SJSA1 (cell line): ENCODE measurements around the gene LCE1A. TPM values are rescaled to one million over a fixed set of nuclear protein-coding genes. Genes with fewer than 3 reads are reported as not detected.

Source experiments
- DNase-seq, 2 experiments: peaks; one replicate each; pipeline ENCODE4 v3.0.0-alpha.2; 2015 to 2020; ENCODE audit warnings: low spot score in 2 of 2, low read depth in 1 of 2
- H3K27ac ChIP-seq: fragments of 250-450 bp; sonication (Bioruptor Pico); 2 replicates; pipeline ENCODE4 v1.5.1; 2020; ENCODE audit warnings: mild to moderate bottlenecking, moderate library complexity
- H3K27me3 ChIP-seq: fragments of 250-450 bp; sonication (Bioruptor Pico); replicated peaks from 2 replicates; pipeline ENCODE4 v1.5.1; 2020; ENCODE audit warnings: mild to moderate bottlenecking, moderate library complexity
- H3K36me3 ChIP-seq: fragments of 250-450 bp; sonication (Bioruptor Pico); 2 replicates; pipeline ENCODE4 v1.5.1; 2020; ENCODE audit warnings: mild to moderate bottlenecking
- H3K4me1 ChIP-seq: fragments of 250-450 bp; sonication (Bioruptor Pico); replicated peaks from 2 replicates; pipeline ENCODE4 v1.6.1; 2021; ENCODE audit warnings: mild to moderate bottlenecking
- H3K4me3 ChIP-seq: fragments of 250-450 bp; sonication (Bioruptor Pico); 2 replicates; pipeline ENCODE4 v1.5.1; 2020; ENCODE audit warnings: mild to moderate bottlenecking
- H3K9me3 ChIP-seq: fragments of 250-450 bp; sonication (Bioruptor Pico); replicated peaks from 2 replicates; pipeline ENCODE4 v1.5.1; 2020; ENCODE audit warnings: mild to moderate bottlenecking
- total RNA-seq: library from RNA; depleted of rRNA; stranded (reverse); fragments of >200 nt; shearing (Covaris generic); gene quantifications from 2 replicates; pipeline ENCODE4 v1.2.3, GENCODE V29; 2014; rRNA removed

Gene LCE1A, protein sequence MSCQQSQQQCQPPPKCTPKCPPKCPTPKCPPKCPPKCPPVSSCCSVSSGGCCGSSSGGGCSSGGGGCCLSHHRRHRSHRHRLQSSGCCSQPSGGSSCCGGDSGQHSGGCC
- not detected in 2 replicates for total RNA-seq

DNA sequence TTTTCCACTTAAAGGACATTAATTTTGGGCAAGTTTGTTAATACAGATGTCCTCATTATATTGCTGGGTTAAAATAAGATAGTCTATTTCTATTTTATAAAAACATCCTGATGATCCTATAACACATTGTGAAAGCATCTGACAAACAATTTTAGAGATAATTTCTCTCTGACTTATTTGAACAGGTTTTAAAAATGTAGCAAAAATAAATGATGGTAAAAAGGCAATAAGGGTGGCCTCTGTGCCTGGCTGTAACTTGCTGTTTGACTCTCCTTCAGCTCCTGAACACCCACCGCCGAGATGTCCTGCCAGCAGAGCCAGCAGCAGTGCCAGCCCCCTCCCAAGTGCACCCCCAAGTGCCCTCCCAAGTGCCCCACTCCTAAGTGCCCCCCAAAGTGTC is at the start of gene LCE1A:
Gene LCE1A, plus strand, starts transcription at position 301 of the 400 bp plus-strand sequence. Its CDS starts 0 bp downstream, at position 301.
- no peaks in the 10 kb centered on the region for H3K9me3 ChIP-seq

DNA sequence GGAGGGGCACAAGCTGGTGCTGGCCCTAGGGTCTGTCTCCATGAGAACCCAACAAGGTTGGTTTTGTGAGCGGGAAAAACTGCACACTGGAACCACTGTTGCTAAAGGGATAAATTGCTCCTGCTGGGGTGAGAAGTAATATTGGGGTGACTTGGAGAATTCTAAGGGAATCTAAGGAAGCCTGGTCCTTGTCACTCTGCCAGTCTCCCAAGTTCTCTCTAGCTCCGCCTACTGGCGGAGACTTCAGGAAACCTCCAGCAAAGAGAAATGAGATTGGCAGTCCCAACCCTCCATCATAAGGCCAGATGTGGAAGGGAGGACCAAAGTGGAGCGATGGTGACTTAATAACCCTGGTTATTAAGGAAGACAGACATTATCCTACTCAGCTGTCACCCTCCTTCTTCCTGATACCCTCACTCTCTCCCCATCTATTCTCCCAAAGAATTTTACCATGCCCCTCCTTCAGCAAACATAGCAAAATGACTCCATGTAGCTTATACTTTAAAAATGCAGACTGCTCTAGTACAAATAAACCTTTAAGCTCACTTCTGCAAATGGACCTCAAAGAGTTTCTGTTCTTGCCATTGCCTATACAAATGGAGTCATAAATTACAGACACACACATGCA is 49.6 kb upstream of the LCE1A start:
- no peaks in the 10 kb centered on the region for H3K36me3 ChIP-seq
- no peaks in the 10 kb centered on the region for H3K4me1 ChIP-seq
- no peak overlapping the region for H3K4me3 ChIP-seq
- DNase-seq = peak in 1 of 2 experiments; percentile 30
- H3K27me3 ChIP-seq = no peaks in the 10 kb centered on the region; the same call in 1 of the 2 replicates
- H3K9me3 ChIP-seq = no peaks in the 10 kb centered on the region
- H3K27ac ChIP-seq = no peak overlapping the region

More for the DNA sequence above, at the start of gene LCE1A:
- no peak for DNase-seq
- Histone ChIP-seq H3K27ac (no peak within 1 kb of the TSS), H3K4me3 (no peak within 1 kb of the TSS), H3K27me3 (peaks cover 3% of the 10 kb centered on the region), H3K36me3 (no peaks in the 10 kb centered on the region), H3K4me1 (no peaks in the 10 kb centered on the region)

DNA sequence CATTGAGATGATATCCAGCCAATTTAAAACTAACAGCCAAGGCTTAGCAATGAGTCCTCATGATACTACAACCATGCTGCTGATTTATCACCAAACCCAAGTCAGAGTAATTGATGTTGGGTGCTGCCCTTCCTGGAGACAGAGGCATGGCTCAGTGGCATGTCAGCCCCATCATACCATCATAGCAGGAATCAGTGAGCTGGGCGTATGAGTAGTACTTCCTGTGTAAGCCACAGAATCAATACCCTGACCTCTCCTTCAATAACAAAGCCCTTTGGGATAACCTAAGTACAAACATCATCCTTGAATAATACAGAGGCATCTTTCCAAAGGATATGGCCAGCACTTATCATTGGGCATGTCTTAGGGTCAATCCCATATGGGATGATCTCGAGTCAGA is 44.2 kb upstream of the LCE1A start:
- H3K27ac ChIP-seq = no peak overlapping the region

DNA sequence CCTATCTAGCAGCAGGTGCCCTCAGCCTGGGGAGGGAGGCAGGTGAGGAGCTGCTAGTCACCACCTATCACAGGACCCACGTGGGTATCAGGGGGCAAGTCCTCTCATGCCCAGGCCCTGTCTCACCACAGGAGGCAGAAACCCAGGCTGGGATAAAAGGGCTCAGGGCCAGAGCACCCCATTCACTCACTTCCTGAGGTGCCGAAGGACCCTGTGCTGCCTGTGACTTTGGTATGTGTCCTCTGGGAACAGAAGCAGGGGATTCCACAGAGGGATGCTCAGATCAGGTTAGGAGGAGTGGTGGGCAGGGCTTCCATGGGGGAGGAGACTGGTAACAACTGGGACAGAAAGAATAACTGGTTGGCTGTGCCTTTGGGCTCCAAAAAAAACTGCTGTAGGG is 41.2 kb upstream of the LCE1A start, which contains the start of gene LCE1E:
Gene LCE1E, plus strand, starts transcription at position 181 of the 400 bp plus-strand sequence. CDS start 1,043 bp downstream, outside the sequence.
- DNase-seq = no peak
- Histone ChIP-seq H3K4me3 (no peak within 1 kb of the TSS), H3K4me1 (no peaks in the 10 kb centered on the region), H3K9me3 (no peaks in the 10 kb centered on the region), H3K36me3 (no peaks in the 10 kb centered on the region), H3K27ac (no peak within 1 kb of the TSS), H3K27me3 (peaks cover 2% of the 10 kb centered on the region; the same call in 1 of the 2 replicates)

More for the DNA sequence above, 44.2 kb upstream of the LCE1A start:
- Histone ChIP-seq H3K9me3 (no peaks in the 10 kb centered on the region), H3K36me3 (no peaks in the 10 kb centered on the region), H3K4me1 (no peaks in the 10 kb centered on the region), H3K27me3 (no peaks in the 10 kb centered on the region), H3K4me3 (no peak overlapping the region)
- DNase-seq = no peak

GRCh38 chr1:152795686-152796085 is 31.6 kb upstream of the LCE1A start:
- H3K27ac ChIP-seq = no peak overlapping the region
- H3K36me3 ChIP-seq = no peaks in the 10 kb centered on the region
- H3K4me1 ChIP-seq = no peaks in the 10 kb centered on the region
- DNase-seq = no peak
- no peaks in the 10 kb centered on the region for H3K9me3 ChIP-seq
- no peak overlapping the region for H3K4me3 ChIP-seq
- peaks cover 5% of the 10 kb centered on the region; the same call in 1 of the 2 replicates for H3K27me3 ChIP-seq

DNA sequence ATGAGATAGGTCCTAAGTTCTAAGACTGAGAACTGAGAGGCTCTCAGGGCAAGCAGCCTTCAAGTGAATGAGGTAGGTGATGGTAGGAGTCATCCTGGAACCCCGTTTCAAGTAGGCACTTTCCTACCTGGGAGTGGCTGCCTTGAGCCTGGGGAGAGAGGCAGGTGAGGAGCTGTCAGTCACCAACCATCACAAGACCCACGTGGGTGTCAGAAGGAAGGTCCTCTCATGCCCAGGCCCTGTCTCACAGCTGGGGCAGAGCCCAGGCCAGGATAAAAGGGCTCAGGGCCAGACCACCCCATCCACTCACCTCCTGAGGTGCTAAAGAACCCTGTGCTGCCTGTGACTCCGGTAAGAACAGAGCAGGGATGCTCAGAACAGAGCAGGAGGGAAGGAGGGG is 30.9 kb upstream of the LCE1A start, which contains the start of gene LCE1D:
Gene LCE1D, plus strand, starts transcription at position 301 of the 400 bp plus-strand sequence. CDS start 1,074 bp downstream, outside the sequence.
- no peak within 1 kb of the TSS for H3K4me3 ChIP-seq
- H3K27ac ChIP-seq = no peak within 1 kb of the TSS
- H3K27me3 ChIP-seq = peaks cover 4% of the 10 kb centered on the region; the same call in 1 of the 2 replicates
- H3K4me1 ChIP-seq = no peaks in the 10 kb centered on the region
- no peak for DNase-seq
- H3K9me3 ChIP-seq = no peaks in the 10 kb centered on the region
- H3K36me3 ChIP-seq = no peaks in the 10 kb centered on the region

DNA sequence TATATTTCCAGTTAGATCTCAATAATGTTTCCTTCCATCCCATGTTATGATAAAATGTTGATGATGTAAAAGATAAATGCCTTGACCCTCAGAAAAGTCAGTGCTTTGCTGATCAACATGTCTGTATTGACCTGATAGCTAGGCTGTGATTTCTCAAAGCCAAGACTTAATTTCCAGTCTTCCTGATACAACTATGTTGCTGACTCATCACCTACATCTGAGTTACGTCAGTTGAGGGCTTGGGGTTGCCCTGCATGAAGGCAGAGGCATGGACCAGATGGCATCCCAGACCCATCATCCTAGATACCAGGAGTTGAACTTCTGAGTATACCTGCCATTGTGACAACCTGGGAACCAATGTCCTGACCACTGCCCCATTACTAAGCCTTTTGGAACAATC is 25.9 kb upstream of the LCE1A start:
- no peaks in the 10 kb centered on the region for H3K27me3 ChIP-seq
- no peaks in the 10 kb centered on the region for H3K4me1 ChIP-seq
- DNase-seq = no peak
- no peaks in the 10 kb centered on the region for H3K36me3 ChIP-seq
- no peak overlapping the region for H3K4me3 ChIP-seq
- H3K9me3 ChIP-seq = no peaks in the 10 kb centered on the region
- H3K27ac ChIP-seq = no peak overlapping the region

DNA sequence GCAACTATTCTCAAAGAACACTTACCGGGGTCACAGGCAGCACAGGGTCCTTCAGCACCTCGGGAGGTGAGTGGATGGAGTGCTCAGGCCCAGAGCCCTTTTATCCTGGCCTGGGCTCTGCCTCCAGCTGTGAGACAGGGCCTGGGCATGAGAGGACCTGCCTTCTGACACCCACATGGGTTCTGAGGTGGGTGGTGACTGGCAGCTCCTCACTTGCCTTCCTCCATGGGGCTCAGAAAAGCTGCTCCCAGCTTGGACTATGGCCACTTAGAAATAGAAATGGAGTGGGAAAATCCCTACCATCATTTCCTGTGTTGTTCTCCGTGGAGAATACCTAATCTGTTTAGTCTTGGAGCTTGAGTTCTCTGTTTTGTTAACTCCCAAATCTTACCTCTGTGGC is 20.7 kb upstream of the LCE1A start, which contains the start of gene LCE1C:
Gene LCE1C, minus strand, starts transcription at position 76 of the 400 bp plus-strand sequence. CDS start 1,173 bp downstream, outside the sequence.
- no peaks in the 10 kb centered on the region; the same call in 1 of the 2 replicates for H3K27me3 ChIP-seq
- DNase-seq = no peak
- H3K4me3 ChIP-seq = no peak within 1 kb of the TSS
- H3K27ac ChIP-seq = no peak within 1 kb of the TSS
- no peaks in the 10 kb centered on the region for H3K36me3 ChIP-seq
- H3K4me1 ChIP-seq = no peaks in the 10 kb centered on the region
- no peaks in the 10 kb centered on the region for H3K9me3 ChIP-seq

DNA sequence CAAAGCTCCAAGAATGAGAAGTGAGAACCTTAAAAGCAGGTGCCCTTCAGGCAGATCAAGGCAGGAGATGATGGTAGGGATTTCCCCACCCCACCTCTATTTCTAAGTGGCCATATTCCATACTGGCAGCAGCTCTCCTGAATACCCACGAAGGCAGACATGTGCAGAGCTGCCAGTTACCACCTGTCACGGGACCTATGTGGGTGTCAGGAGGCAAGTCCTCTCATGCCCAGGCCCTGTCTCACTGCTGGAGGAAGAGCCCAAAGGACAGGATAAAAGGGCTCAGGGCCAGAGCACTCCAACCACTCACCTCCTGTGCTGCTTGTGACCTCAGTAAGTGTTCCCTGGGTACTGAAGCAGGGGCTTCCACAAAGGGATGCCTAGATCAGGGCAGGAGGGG is 16.2 kb upstream of the LCE1A start:
- no peak for DNase-seq
- no peaks in the 10 kb centered on the region for H3K36me3 ChIP-seq
- H3K4me3 ChIP-seq = no peak overlapping the region
- peaks cover 3% of the 10 kb centered on the region; the same call in 1 of the 2 replicates for H3K27me3 ChIP-seq
- H3K27ac ChIP-seq = no peak overlapping the region
- H3K4me1 ChIP-seq = no peaks in the 10 kb centered on the region
- no peaks in the 10 kb centered on the region for H3K9me3 ChIP-seq

DNA sequence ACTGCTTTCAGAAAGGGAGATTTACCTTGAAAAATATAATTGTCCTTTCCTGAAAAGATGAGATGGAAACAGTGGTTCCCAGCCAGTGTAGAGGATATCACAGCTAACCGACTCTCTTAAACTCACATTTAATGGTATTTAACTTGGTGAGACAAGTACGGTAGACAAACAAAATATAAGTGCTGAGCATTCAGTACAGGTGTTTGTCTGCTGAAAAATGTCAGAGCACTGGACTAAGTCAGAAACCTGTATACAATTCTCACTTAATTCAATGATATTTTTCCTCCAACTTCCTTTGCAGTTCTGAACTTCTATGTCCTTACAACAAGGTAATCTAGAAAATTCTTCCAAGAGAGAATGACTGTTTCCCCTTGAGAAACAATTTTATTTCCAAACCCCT is 15.6 kb upstream of the LCE1A start, which contains the start of gene LCE1B:
Gene LCE1B, plus strand, starts transcription at position 301 of the 400 bp plus-strand sequence. CDS start 476 bp downstream, outside the sequence.
- H3K4me1 ChIP-seq = no peaks in the 10 kb centered on the region
- no peak within 1 kb of the TSS for H3K4me3 ChIP-seq
- H3K9me3 ChIP-seq = no peaks in the 10 kb centered on the region
- H3K27ac ChIP-seq = no peak within 1 kb of the TSS
- H3K36me3 ChIP-seq = no peaks in the 10 kb centered on the region
- no peak for DNase-seq
- H3K27me3 ChIP-seq = peaks cover 3% of the 10 kb centered on the region; the same call in 1 of the 2 replicates

DNA sequence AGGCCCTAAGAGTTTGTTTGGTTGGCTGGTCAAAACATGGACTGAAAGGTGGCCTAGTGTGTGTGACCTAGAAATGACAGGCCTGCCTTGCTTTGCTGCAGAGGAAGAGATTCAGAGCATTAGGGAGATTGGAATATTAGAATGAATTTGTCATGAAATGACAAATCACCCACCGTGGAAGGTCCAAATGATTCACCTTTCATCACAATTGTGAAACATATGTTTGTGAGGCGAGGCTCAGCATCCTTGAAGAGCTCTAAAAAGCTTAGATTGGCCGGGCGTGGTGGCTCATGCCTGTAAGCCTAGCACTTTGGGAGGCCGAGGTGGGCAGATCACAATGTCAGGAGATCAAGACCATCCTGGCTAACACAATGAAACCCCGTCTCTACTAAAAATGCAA is 10.0 kb upstream of the LCE1A start:
- H3K27me3 ChIP-seq = 0 out of 2 replicates have a peak, but pooled peaks cover 3% of the 10 kb centered on the region
- no peaks in the 10 kb centered on the region for H3K9me3 ChIP-seq
- no peaks in the 10 kb centered on the region for H3K4me1 ChIP-seq
- H3K36me3 ChIP-seq = no peaks in the 10 kb centered on the region
- H3K27ac ChIP-seq = no peak overlapping the region
- DNase-seq = no peak
- H3K4me3 ChIP-seq = no peak overlapping the region

- no peaks in the 10 kb centered on the region for H3K36me3 ChIP-seq
- H3K27ac ChIP-seq = no peak overlapping the region
- DNase-seq = peak in 1 of 2 experiments; percentile 18
These were observed 4.0 kb upstream of the LCE1A start for GRCh38 chr1:152823294-152823693.

DNA sequence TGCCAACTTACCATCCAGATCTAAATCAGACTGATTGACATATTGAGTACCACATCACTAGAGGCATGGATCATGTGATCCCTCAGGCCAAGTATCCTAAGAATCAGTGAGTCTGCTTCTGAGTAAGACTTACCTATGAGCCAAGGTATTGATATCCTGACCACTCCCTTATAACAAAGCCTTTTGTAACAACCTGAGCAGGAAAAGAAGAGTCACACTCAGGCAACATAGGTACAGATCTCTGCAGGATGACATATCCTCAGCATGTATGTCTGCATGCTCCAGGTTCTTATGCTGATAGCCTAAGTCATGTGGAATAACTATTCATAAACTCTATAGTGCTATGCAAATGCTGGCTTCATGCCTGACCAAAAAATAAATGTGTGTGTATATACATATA is 2.3 kb upstream of the LCE1A start:
- H3K36me3 ChIP-seq = no peaks in the 10 kb centered on the region
- H3K4me3 ChIP-seq = no peak overlapping the region
- no peak overlapping the region for H3K27ac ChIP-seq
- H3K9me3 ChIP-seq = no peaks in the 10 kb centered on the region
- H3K4me1 ChIP-seq = no peaks in the 10 kb centered on the region
- peaks cover 3% of the 10 kb centered on the region for H3K27me3 ChIP-seq
- no peak for DNase-seq

More at GRCh38 chr1:152823294-152823693, 4.0 kb upstream of the LCE1A start:
- Histone ChIP-seq H3K4me3 (no peak overlapping the region), H3K4me1 (no peaks in the 10 kb centered on the region), H3K27me3 (peaks cover 3% of the 10 kb centered on the region), H3K9me3 (no peaks in the 10 kb centered on the region)

- no peak overlapping the region for H3K27ac ChIP-seq
- no peaks in the 10 kb centered on the region for H3K9me3 ChIP-seq
- no peaks in the 10 kb centered on the region for H3K4me1 ChIP-seq
- no peak overlapping the region for H3K4me3 ChIP-seq
- no peak for DNase-seq
- no peaks in the 10 kb centered on the region for H3K27me3 ChIP-seq
- no peaks in the 10 kb centered on the region for H3K36me3 ChIP-seq
These were observed 9.6 kb downstream of the LCE1A start for GRCh38 chr1:152836870-152837269.
